ENCODE measurements around the gene DNAAF5. TPM values are rescaled to one million over a fixed set of nuclear protein-coding genes. Genes with fewer than 3 reads are reported as not detected.
"Not testable (repeated sequence)": the region's sequence is repeated elsewhere in the genome, so short reads cannot be mapped to it uniquely, and the experiment has no call there.

The DNAAF5 gene
- total RNA-seq, 2 experiments from 2014 or later, result 26.8 to 29.5 TPM

DNA sequence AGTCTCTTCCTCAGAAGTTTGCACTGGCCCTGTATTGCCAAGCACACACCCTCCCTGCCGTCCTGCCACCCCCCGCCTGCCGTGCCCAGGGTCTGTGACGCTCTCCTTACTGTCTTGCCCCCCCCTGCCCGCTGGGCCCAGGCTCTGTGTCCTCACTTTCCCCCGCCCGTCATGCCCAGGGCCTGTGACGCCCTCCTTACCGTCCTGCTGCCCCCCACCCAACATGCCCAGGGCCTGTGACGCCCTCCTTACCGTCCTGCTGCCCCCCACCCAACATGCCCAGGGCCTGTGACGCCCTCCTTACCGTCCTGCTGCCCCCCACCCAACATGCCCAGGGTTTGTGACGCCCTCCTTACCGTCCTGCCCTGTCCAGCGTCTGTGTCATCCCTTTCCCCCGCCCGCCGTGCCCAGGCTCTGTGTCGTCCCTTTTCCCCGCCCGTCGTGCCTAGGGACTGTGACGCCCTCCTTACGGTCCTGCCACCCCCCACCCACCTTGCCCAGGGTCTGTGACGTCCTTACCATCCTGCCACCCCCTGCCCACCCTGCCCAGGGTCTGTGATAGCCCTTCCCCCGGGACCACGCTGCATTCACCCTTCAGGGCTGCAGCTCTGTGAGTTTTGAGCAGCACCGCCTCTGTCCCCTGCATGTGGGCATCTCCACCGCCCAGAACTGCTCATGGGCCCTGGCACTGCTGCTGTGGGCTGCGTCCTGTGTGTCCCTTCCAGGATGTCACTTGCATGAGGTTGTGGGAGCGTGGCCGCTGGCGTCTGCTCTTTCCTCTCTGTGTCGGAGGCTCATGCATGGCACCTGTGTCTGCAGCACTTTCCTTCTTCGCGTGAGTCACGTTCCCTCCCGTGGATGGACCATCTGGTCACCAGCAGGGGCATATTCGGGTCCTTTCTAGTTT, 19.9 kb downstream of the DNAAF5 start:
- H3K9me3 Mint-ChIP-seq, result no peaks in the 10 kb centered on the region
- no peak overlapping the region for H3K27ac Mint-ChIP-seq

DNA sequence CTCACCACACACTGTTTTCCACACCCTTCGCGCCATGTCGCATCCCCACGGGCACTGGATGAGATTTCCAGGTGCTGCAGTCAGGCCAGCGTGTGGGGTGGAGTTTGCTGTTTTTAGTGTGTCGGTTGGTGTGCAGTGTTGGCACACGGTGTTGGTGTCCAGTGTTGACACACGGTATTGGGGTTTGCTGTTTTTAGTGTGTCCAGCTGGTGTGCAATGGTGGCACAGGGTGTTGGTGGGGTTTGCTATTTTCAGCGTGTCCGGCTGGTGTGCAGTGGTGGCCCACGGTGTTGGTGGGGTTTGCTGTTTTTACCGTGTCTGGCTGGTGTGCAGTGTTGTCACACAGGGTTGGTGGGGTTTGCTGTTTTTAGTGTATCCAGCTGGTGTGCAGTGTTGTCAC, 20.7 kb downstream of the DNAAF5 start:
- Mint-ChIP-seq H3K4me3 (no peak overlapping the region), H3K9me3 (no peaks in the 10 kb centered on the region), H3K4me1 (ENCODE audit: low read depth) (no peaks in the 10 kb centered on the region), H3K27ac (no peak overlapping the region), H3K36me3 (peaks cover 24% of the 10 kb centered on the region), H3K27me3 (no peaks in the 10 kb centered on the region)
- intact Hi-C loops (cut with micrococcal nuclease), result no loop called here
- CTCF ChIA-PET, result no interaction called here
- POLR2A ChIA-PET, result no interaction called here
- DNase-seq, result no peak

More for the DNA sequence above, 19.9 kb downstream of the DNAAF5 start:
- POLR2A ChIA-PET, result no interaction called here
- no peaks in the 10 kb centered on the region for H3K4me1 Mint-ChIP-seq (ENCODE audit: low read depth)
- H3K4me3 Mint-ChIP-seq, result no peak overlapping the region
- H3K36me3 Mint-ChIP-seq, result peaks cover 26% of the 10 kb centered on the region
- H3K27me3 Mint-ChIP-seq, result no peaks in the 10 kb centered on the region
- CTCF ChIA-PET, result no interaction called here
- no peak for DNase-seq
- intact Hi-C loops (cut with micrococcal nuclease), result no loop called here

DNA sequence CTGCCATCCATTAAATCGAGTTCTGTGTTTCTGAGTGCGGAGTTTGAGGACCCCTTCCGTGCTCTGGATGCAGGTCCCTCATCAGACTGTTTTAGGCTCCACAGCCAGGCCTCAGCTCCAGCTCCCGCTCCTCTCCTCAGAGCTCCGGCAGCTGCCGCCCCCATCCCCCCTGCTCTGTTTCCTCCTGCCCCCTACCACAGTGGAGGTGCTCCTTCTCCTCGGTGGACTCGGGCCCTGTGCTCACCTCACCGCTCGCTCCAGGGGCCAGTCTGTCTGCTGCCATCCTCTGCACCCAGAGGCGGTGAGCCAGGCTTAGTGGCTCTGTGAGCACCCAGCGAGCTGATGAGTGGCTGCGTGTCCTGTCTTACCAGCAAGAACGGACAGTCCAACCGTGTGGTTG, 21.9 kb downstream of the DNAAF5 start:
- intact Hi-C loops (cut with micrococcal nuclease), result no loop called here
- no peak for DNase-seq
- H3K4me3 Mint-ChIP-seq, result no peak overlapping the region
- no peaks in the 10 kb centered on the region for H3K4me1 Mint-ChIP-seq (ENCODE audit: low read depth)
- H3K36me3 Mint-ChIP-seq, result peaks cover 25% of the 10 kb centered on the region
- H3K27ac Mint-ChIP-seq, result no peak overlapping the region
- POLR2A ChIA-PET, result no interaction called here
- CTCF ChIA-PET, result no interaction called here
- H3K9me3 Mint-ChIP-seq, result no peaks in the 10 kb centered on the region
- no peaks in the 10 kb centered on the region for H3K27me3 Mint-ChIP-seq

DNA sequence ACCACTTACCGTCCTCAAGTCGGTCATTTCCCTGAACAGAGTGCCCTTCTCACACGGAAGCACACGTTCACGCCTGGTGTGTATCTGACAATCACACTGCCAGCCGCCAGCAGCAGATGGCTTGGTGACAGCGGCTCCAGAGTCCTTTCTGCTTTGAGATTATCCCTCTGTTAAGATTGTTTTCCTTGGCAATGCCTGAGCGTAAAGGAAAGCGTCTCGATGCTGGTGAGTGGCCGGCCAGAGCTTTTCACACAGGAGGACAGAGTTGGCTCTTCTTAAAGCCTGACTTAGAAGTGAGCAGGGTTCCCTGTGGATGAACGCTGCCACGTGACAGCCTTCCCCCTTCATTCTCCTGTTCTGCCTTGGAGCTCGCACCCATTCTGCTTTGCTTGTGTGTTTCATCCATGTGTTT, 22.6 kb downstream of the DNAAF5 start:
- Mint-ChIP-seq H3K36me3 (peaks cover 24% of the 10 kb centered on the region), H3K4me1 (ENCODE audit: low read depth) (no peaks in the 10 kb centered on the region), H3K27ac (no peak overlapping the region), H3K4me3 (no peak overlapping the region), H3K27me3 (no peaks in the 10 kb centered on the region), H3K9me3 (no peaks in the 10 kb centered on the region)
- intact Hi-C loops (cut with micrococcal nuclease), result no loop called here
- DNase-seq, result no peak
- POLR2A ChIA-PET, result no interaction called here
- CTCF ChIA-PET, result no interaction called here

DNA sequence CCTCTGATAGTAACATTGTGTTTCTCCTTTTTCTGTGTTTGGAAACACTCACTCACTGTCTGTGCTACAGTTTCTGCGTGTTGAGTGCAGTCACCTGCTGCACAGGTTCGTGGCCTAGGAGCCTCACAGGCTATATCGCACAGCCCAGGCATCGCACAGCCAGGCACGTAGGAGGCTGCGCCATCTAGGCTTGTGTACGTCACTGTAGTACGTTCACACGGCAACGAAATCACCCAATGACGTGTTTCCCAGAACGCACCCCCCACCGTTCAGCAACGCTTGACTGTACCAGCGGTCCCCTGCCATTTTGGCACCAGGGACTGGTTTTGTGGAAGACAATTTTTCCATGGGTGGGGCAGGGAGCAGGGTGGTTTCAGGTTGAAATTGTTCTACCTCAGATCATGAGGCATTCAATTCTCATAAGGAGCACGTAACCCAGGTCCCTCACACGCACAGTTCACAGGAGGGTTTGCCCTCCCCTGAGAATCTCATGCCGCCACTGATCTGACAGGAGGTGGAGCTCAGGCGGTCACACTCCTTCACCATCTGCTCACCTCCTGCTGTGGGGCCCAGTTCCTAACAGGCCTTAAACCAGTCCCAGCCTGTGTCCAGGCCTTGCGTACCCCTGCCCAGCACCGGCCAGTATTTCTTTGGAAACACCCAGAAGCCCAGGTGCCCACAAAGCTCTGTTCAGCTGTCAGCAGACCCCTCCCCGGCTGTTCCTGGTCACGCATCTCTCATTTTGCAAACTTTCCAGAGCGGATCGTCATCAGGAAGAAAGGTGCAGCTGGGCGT, 23.8 kb downstream of the DNAAF5 start:
- POLR2A ChIA-PET, result no interaction called here
- Mint-ChIP-seq H3K27ac (no peak overlapping the region), H3K9me3 (no peaks in the 10 kb centered on the region), H3K36me3 (peaks cover 26% of the 10 kb centered on the region), H3K4me3 (no peak overlapping the region), H3K4me1 (ENCODE audit: low read depth) (no peaks in the 10 kb centered on the region), H3K27me3 (no peaks in the 10 kb centered on the region)
- intact Hi-C loops (cut with micrococcal nuclease), result no loop called here
- CTCF ChIA-PET, result no interaction called here
- no peak for DNase-seq

DNA sequence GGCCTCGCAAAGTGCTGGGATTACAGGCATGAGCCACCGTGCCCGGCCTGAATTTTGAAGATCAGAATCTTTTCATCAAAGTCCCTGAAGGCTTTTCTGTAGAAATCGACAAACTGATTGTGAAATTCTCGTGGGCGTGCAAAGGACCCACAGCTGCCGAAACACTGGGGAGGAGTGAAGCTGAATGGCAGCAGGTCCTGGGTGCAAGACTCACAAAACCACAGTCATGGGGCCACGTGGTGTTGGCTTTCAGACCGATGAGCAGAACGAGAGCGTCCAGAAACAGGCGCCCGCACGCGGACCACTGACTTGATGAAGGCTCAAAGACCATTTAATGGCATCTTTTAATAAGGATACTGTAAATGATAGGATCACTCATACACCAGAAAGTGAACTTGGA, 25.3 kb downstream of the DNAAF5 start:
- H3K27ac Mint-ChIP-seq, result no peak overlapping the region
- ChIA-PET CTCF (interaction anchor here (0.8 kb wide), 1 partner anchor 120 kb away, joined by 3 read pairs; no protein-coding TSS in a partner anchor), POLR2A (interaction anchor here (0.6 kb wide), 1 partner anchor 178 kb away, joined by 3 read pairs; no protein-coding TSS in a partner anchor)
- H3K36me3 Mint-ChIP-seq, result peaks cover 21% of the 10 kb centered on the region
- H3K9me3 Mint-ChIP-seq, result no peaks in the 10 kb centered on the region
- intact Hi-C loops (cut with micrococcal nuclease), result no loop called here
- no peaks in the 10 kb centered on the region for H3K27me3 Mint-ChIP-seq
- no peaks in the 10 kb centered on the region for H3K4me1 Mint-ChIP-seq (ENCODE audit: low read depth)
- no peak overlapping the region for H3K4me3 Mint-ChIP-seq
- DNase-seq, result no peak

DNA sequence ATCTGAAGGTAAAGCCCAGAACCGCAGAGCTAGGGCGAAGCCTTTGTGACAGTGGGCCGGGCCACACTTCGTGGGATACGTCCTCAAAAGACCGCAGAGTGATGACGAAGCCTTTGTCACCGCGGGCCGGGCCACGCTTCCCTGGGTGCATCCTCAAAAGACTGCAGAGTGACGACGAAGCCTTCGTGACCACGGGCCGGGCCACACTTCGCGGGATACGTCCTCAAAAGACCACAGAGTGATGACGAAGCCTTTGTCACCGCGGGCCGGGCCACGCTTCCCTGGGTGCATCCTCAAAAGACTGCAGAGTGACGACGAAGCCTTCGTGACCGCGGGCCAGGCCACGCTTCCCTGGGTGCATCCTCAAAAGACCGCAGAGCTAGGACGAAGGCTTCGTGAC, 25.8 kb downstream of the DNAAF5 start:
- H3K36me3 Mint-ChIP-seq, result peaks cover 23% of the 10 kb centered on the region
- H3K27ac Mint-ChIP-seq; intact Hi-C loops (cut with micrococcal nuclease); H3K4me1 Mint-ChIP-seq (ENCODE audit: low read depth); DNase-seq; H3K9me3 Mint-ChIP-seq; H3K27me3 Mint-ChIP-seq; H3K4me3 Mint-ChIP-seq: not testable (repeated sequence)
- ChIA-PET POLR2A (interaction anchor here (0.6 kb wide), 1 partner anchor 178 kb away, joined by 3 read pairs; no protein-coding TSS in a partner anchor), CTCF (interaction anchor here (0.8 kb wide), 1 partner anchor 119 kb away, joined by 3 read pairs; no protein-coding TSS in a partner anchor)

DNA sequence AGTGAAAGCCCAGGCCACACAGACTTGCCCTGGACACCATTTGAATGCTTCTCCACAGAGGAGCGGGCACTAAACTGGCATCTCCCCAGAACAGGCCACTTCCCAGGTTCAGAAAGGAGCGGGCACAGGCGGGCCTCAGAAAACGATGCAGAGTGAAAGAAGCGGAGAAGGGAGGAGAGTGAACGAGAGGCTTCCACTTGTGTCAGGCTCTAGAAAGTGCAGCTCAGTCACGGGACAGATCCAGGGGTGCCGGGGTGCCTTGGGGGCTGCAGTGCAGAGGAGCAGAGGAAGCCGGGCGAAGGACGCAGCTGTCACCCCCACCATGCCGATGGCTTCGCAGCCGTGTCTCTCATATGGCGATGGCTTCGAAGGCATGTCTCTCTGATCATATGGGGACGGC, 26.7 kb downstream of the DNAAF5 start:
- POLR2A ChIA-PET, result no interaction called here
- H3K27ac Mint-ChIP-seq, result no peak overlapping the region
- peaks cover 26% of the 10 kb centered on the region for H3K36me3 Mint-ChIP-seq
- intact Hi-C loops (cut with micrococcal nuclease), result no loop called here
- no peaks in the 10 kb centered on the region for H3K27me3 Mint-ChIP-seq
- H3K9me3 Mint-ChIP-seq, result no peaks in the 10 kb centered on the region
- no peaks in the 10 kb centered on the region for H3K4me1 Mint-ChIP-seq (ENCODE audit: low read depth)
- CTCF ChIA-PET, result no interaction called here
- DNase-seq, result no peak
- H3K4me3 Mint-ChIP-seq, result no peak overlapping the region

DNA sequence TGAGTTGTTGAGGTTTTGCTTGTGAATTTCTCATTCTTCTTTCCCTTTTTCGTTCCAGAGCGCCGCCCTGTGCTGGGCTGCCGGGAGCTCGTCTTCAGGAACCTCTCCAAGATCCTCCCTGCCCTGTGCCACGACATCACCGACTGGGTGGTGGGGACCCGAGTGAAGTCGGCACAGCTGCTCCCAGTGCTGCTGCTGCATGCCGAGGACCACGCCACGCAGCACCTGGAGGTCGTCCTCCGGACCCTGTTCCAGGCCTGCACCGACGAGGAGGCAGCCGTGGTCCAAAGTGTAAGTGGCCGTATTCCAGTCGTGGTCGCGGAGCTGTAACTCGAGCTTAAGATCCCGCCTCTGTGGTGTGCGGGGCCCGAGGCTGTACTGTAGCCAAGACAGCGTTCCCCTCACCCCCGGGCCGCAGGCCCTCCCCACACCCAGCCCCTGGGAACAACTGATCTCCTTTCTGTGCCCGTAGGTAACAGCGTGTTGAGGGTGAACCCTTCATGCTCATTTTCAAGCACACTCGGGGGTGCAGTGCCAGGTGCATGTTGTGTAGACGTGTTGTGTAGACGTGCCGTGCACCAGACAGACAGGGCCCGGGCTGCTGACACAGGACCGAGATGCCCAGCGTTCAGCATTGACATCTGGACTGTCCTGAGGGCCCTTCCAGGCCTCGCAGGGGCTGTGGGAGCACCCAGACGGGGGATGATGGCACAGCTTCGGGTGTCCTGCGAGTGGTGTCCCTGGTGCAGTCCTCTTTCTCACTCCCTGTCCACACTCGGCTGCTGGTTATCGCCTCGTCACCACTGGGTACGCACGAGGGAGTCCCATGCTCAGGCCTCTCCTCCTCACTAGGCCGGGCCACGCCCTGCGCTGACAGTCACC, 28.3 kb downstream of the DNAAF5 start:
- peaks cover 30% of the 10 kb centered on the region for H3K36me3 Mint-ChIP-seq
- H3K27me3 Mint-ChIP-seq, result no peaks in the 10 kb centered on the region
- no peak for DNase-seq
- H3K27ac Mint-ChIP-seq, result no peak overlapping the region
- CTCF ChIA-PET, result no interaction called here
- no peak overlapping the region for H3K4me3 Mint-ChIP-seq
- POLR2A ChIA-PET, result no interaction called here
- no peaks in the 10 kb centered on the region for H3K9me3 Mint-ChIP-seq
- intact Hi-C loops (cut with micrococcal nuclease), result no loop called here
- H3K4me1 Mint-ChIP-seq (ENCODE audit: low read depth), result no peaks in the 10 kb centered on the region

DNA sequence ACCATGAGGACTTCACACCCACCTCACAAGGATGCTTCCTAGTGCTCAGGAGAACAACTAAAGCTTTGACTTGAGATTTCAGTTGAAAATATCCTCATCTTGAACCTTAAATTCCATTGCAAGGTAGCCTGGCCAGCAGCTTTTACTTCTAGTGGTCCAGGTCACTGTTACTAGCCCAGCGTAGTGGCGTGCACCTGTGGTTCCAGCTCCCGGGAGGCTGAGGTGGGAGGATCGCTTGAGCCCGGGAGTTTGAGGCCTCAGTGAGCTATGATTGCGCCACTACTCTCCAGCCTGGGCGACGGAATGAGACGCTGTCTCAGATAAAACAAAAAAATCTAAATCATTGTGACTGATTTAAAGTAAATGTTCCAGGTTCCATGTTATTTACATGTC, 28.9 kb downstream of the DNAAF5 start:
- Mint-ChIP-seq H3K9me3 (no peaks in the 10 kb centered on the region), H3K4me1 (ENCODE audit: low read depth) (no peaks in the 10 kb centered on the region), H3K4me3 (no peak overlapping the region), H3K27me3 (no peaks in the 10 kb centered on the region), H3K36me3 (peaks cover 30% of the 10 kb centered on the region), H3K27ac (no peak overlapping the region)
- intact Hi-C loops (cut with micrococcal nuclease), result no loop called here
- DNase-seq, result no peak
- ChIA-PET POLR2A (no interaction called here), CTCF (no interaction called here)

DNA sequence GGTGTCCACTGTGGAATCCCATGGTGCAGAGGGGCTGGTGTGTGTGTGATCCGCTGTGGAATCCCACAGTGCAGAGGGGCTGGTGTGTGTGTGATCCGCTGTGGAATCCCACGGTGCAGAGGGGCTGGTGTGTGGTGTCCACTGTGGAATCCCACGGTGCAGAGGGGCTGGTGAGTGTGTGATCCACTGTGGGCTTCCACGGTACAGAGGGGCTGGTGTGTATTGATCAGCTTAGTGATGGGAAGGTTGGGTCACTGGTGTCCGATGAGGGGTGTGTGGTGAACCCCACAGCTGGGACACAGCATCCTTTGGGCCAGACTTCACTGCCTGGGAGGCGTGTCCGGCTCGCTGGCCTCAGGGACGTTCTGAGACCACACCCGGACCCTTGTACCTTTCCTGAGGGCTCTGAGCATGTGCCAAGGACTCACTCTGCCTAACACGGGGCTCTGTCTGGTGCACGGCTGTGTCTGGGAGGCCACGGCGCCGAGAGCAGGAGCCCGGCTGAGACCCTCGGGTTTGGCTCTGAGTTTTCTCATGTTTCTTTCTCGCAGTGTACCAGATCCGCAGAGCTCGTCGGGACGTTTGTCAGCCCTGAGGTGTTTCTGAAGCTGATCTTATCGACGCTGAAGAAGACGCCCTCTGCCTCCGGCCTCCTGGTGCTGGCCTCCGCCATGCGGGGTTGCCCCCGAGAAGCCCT, 29.9 kb downstream of the DNAAF5 start:
- Mint-ChIP-seq H3K4me1 (ENCODE audit: low read depth) (no peaks in the 10 kb centered on the region), H3K27me3 (no peaks in the 10 kb centered on the region), H3K4me3 (no peak overlapping the region), H3K36me3 (peaks cover 30% of the 10 kb centered on the region), H3K9me3 (no peaks in the 10 kb centered on the region), H3K27ac (no peak overlapping the region)
- POLR2A ChIA-PET, result no interaction called here
- no peak for DNase-seq
- intact Hi-C loops (cut with micrococcal nuclease), result no loop called here
- CTCF ChIA-PET, result no interaction called here

All from activated CD4-positive, alpha-beta memory T cell treated with anti-CD3 and anti-CD28 coated beads for 36 hours (primary cell).